Panc1 (cell line): ENCODE results near the gene C1QTNF3.
"Not testable (repeated sequence)": the region's sequence is repeated elsewhere in the genome, so short reads cannot be mapped to it uniquely, and the experiment has no call there.

Source experiments
- CTCF ChIP-seq: fragments of 450-650 bp; IDR thresholded peaks from 2 replicates; pipeline ENCODE4 v1.5.1; 2017; ENCODE audit warnings: mild to moderate bottlenecking
- POLR2AphosphoS5 ChIP-seq: IDR thresholded peaks from 2 replicates; pipeline ENCODE4 v1.6.1; 2012; ENCODE audit warnings: mild to moderate bottlenecking, low read depth, low read length, moderate library complexity
- SIN3A ChIP-seq: IDR thresholded peaks from 2 replicates; pipeline ENCODE4 v1.6.1; 2012; ENCODE audit warnings: low read depth, mild to moderate bottlenecking, low read length, moderate library complexity, borderline replicate concordance; ENCODE audit not compliant: insufficient read depth
- TCF7L2 ChIP-seq: IDR thresholded peaks from 2 replicates; pipeline ENCODE4 v1.6.1; 2011; ENCODE audit warnings: mild to moderate bottlenecking, low read depth, low read length, inconsistent platforms

- not testable (repeated sequence) for TF ChIP-seq CTCF, POLR2AphosphoS5, TCF7L2, SIN3A
Measured at GRCh38 chr5:34074071-34074470, 31.1 kb upstream of the C1QTNF3 start.
